Measurements from ENCODE around the gene SNCAIP. TPM values are rescaled to one million over a fixed set of nuclear protein-coding genes. Genes with fewer than 3 reads are reported as not detected.

Gene SNCAIP
- total RNA-seq, 1 donor from 2014 or later, result 4.2 TPM

- DNase-seq (ENCODE audit: extremely low spot score, unreplicated experiment), result no peak
- H3K27me3 Mint-ChIP-seq (ENCODE audit: unreplicated experiment), result peaks cover 2% of the 10 kb centered on the region
These were observed 88.9 kb downstream of the SNCAIP start for GRCh38 chr5:122400938-122401337.

GRCh38 chr5:122401976-122402725, 90.1 kb downstream of the SNCAIP start:
- no peak overlapping the region for H3K4me3 Mint-ChIP-seq (ENCODE audit: unreplicated experiment)
- peaks cover 3% of the 10 kb centered on the region for H3K4me1 Mint-ChIP-seq (ENCODE audit: unreplicated experiment)
- H3K27me3 Mint-ChIP-seq (ENCODE audit: unreplicated experiment), result no peaks in the 10 kb centered on the region
- H3K36me3 Mint-ChIP-seq (ENCODE audit: unreplicated experiment), result peaks cover 2% of the 10 kb centered on the region
- no peak for DNase-seq (ENCODE audit: extremely low spot score, unreplicated experiment)
- no peak overlapping the region for H3K27ac Mint-ChIP-seq (ENCODE audit: unreplicated experiment)
- no peaks in the 10 kb centered on the region for H3K9me3 Mint-ChIP-seq (ENCODE audit: unreplicated experiment)
- TF ChIP-seq, protein P1, sequence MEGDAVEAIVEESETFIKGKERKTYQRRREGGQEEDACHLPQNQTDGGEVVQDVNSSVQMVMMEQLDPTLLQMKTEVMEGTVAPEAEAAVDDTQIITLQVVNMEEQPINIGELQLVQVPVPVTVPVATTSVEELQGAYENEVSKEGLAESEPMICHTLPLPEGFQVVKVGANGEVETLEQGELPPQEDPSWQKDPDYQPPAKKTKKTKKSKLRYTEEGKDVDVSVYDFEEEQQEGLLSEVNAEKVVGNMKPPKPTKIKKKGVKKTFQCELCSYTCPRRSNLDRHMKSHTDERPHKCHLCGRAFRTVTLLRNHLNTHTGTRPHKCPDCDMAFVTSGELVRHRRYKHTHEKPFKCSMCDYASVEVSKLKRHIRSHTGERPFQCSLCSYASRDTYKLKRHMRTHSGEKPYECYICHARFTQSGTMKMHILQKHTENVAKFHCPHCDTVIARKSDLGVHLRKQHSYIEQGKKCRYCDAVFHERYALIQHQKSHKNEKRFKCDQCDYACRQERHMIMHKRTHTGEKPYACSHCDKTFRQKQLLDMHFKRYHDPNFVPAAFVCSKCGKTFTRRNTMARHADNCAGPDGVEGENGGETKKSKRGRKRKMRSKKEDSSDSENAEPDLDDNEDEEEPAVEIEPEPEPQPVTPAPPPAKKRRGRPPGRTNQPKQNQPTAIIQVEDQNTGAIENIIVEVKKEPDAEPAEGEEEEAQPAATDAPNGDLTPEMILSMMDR (IDR thresholded peaks at IDR 0.05), result no peak

More at GRCh38 chr5:122400938-122401337, 88.9 kb downstream of the SNCAIP start:
- Mint-ChIP-seq H3K4me3 (ENCODE audit: unreplicated experiment) (no peak overlapping the region), H3K9me3 (ENCODE audit: unreplicated experiment) (no peaks in the 10 kb centered on the region), H3K4me1 (ENCODE audit: unreplicated experiment) (no peaks in the 10 kb centered on the region), H3K27ac (ENCODE audit: unreplicated experiment) (no peak overlapping the region), H3K36me3 (ENCODE audit: unreplicated experiment) (no peaks in the 10 kb centered on the region)
- TF ChIP-seq, protein P1 (IDR thresholded peaks at IDR 0.05), result no peak

DNA sequence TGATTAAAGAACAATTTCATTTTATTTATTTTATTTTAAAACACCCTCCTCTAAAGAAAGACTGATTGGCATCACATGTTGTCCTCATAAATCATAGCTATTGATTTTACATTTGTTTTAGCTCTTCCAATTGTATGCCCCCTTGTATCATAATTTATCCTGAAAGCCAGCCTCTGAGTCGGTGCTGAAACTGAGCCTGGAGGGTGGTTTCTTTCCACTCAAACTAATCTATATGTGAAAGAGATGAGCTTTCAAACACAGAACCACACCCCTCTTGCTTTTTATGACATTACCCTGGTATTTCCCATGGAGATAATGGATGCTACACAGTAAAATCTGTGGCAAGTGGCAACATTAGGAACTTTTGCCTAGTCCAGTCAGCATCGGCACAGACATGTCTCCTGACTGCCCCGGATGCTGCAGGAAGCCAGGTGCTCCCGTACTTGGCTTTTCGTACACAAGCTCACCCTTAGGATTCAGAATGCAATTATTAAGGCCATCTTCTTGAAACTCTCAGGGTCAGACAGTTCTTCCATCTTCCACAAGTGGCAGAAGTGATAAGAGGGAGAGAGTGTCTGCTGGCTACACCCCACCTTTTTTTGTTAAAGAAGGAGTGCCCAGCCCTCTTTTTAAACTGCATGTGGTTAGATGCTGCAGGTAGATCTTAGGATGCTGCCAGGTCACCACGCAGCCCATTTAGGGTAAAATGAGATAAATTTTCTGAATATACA, 91.1 kb downstream of the SNCAIP start:
- DNase-seq (ENCODE audit: extremely low spot score, unreplicated experiment), result no peak
- no peak overlapping the region for H3K27ac Mint-ChIP-seq (ENCODE audit: unreplicated experiment)
- H3K4me3 Mint-ChIP-seq (ENCODE audit: unreplicated experiment), result no peak overlapping the region
- H3K27me3 Mint-ChIP-seq (ENCODE audit: unreplicated experiment), result no peaks in the 10 kb centered on the region
- TF ChIP-seq, protein P1 (IDR thresholded peaks at IDR 0.05), result no peak
- peaks cover 5% of the 10 kb centered on the region for H3K4me1 Mint-ChIP-seq (ENCODE audit: unreplicated experiment)
- H3K36me3 Mint-ChIP-seq (ENCODE audit: unreplicated experiment), result peaks cover 2% of the 10 kb centered on the region
- no peaks in the 10 kb centered on the region for H3K9me3 Mint-ChIP-seq (ENCODE audit: unreplicated experiment)

- peaks cover 5% of the 10 kb centered on the region for H3K4me1 Mint-ChIP-seq (ENCODE audit: unreplicated experiment)
- H3K4me3 Mint-ChIP-seq (ENCODE audit: unreplicated experiment), result no peak overlapping the region
- TF ChIP-seq, protein P1 (IDR thresholded peaks at IDR 0.05), result no peak
- H3K27ac Mint-ChIP-seq (ENCODE audit: unreplicated experiment), result no peak overlapping the region
- peaks cover 2% of the 10 kb centered on the region for H3K36me3 Mint-ChIP-seq (ENCODE audit: unreplicated experiment)
- H3K27me3 Mint-ChIP-seq (ENCODE audit: unreplicated experiment), result no peaks in the 10 kb centered on the region
- no peak for DNase-seq (ENCODE audit: extremely low spot score, unreplicated experiment)
- H3K9me3 Mint-ChIP-seq (ENCODE audit: unreplicated experiment), result no peaks in the 10 kb centered on the region
These were observed 92.0 kb downstream of the SNCAIP start for GRCh38 chr5:122404018-122404417.
